Naive thymus-derived CD8-positive, alpha-beta T cell (primary cell): ENCODE measurements around the gene CCNE1. TPM values are rescaled to one million over a fixed set of nuclear protein-coding genes. Genes with fewer than 3 reads are reported as not detected.
A peak's percentile ranks its signal among the peaks of the same experiment; 100 is the strongest.

ENCODE experiments used
- ATAC-seq, 2 donors: fragments of 150-1000 bp; cut with Tn5 transposase in 1 of 2; sonication (Bioruptor Pico), chemical (Tn5 transposase) in 1 of 2; 1 replicate in 1 of 2; 2 replicates in 1 of 2; pipeline ENCODE4 v1.10.0; 2021; ENCODE audit warnings: mild to moderate bottlenecking in 2 of 2, moderate library complexity in 2 of 2
- POLR2A ChIA-PET: fragments of 350-600 bp; sonication (Branson Sonifier 250); formaldehyde crosslinking; loops from one replicate; lab custom pipeline; 2021; ENCODE audit warnings: antibody characterized with exemption; lab: Charles Lee
- DNase-seq, 10 donors: peaks; one replicate each; pipeline versions ENCODE4 v3.0.0 to v3.0.0-alpha.2; 2020 to 2022
- H3K27ac Mint-ChIP-seq, 10 donors: one replicate each; pipeline ENCODE4 v1.8.0; 2020 to 2022; ENCODE audit warnings: mild to moderate bottlenecking in 10 of 10, mixed read lengths in 10 of 10, moderate library complexity in 4 of 10, inconsistent platforms in 1 of 10
- H3K27me3 Mint-ChIP-seq, 5 donors: one replicate each; pipeline ENCODE4 v1.8.0; 2021 to 2022; ENCODE audit warnings: mixed read lengths in 5 of 5
- H3K36me3 Mint-ChIP-seq, 3 donors: one replicate each; pipeline ENCODE4 v1.8.0; 2020 to 2022; ENCODE audit warnings: mixed read lengths in 3 of 3, mild to moderate bottlenecking in 2 of 3, inconsistent platforms in 1 of 3
- H3K4me1 Mint-ChIP-seq, 4 donors: one replicate each; pipeline ENCODE4 v1.8.0; 2021 to 2022; ENCODE audit warnings: mixed read lengths in 4 of 4
- H3K4me3 Mint-ChIP-seq, 10 donors: one replicate each; pipeline ENCODE4 v1.8.0; 2020 to 2022; ENCODE audit warnings: mild to moderate bottlenecking in 10 of 10, mixed read lengths in 10 of 10, moderate library complexity in 6 of 10, inconsistent platforms in 1 of 10
- H3K9me3 Mint-ChIP-seq, 9 donors: one replicate each; pipeline ENCODE4 v1.8.0; 2020 to 2022; ENCODE audit warnings: mixed read lengths in 9 of 9, mild to moderate bottlenecking in 3 of 9, inconsistent platforms in 1 of 9, moderate library complexity in 1 of 9
- polyA plus RNA-seq, 3 donors: library from polyadenylated mRNA; unstranded; fragments of 300-500 nt; fragmentation: Illumina TruSeq; gene quantifications; one replicate each; pipeline ENCODE4 v1.2.3, GENCODE V29; 2021
- total RNA-seq, 8 experiments: library from RNA in 2 of 8; stranded (reverse) in 2 of 8; gene quantifications; one replicate each; pipeline ENCODE4 v1.2.3 and lab custom pipeline; 2021 to 2026

The CCNE1 gene
- total RNA-seq (1 to 10 TPM; 6.4 to 8.8 TPM), polyA plus RNA-seq (1 to 10 TPM; 1.5 to 3.7 (median 2.6) TPM), total RNA-seq (lab: John Stamatoyannopoulos, UW) (6.3 to 16.1 (median 11.6) reads per million in 6 experiments)

DNA sequence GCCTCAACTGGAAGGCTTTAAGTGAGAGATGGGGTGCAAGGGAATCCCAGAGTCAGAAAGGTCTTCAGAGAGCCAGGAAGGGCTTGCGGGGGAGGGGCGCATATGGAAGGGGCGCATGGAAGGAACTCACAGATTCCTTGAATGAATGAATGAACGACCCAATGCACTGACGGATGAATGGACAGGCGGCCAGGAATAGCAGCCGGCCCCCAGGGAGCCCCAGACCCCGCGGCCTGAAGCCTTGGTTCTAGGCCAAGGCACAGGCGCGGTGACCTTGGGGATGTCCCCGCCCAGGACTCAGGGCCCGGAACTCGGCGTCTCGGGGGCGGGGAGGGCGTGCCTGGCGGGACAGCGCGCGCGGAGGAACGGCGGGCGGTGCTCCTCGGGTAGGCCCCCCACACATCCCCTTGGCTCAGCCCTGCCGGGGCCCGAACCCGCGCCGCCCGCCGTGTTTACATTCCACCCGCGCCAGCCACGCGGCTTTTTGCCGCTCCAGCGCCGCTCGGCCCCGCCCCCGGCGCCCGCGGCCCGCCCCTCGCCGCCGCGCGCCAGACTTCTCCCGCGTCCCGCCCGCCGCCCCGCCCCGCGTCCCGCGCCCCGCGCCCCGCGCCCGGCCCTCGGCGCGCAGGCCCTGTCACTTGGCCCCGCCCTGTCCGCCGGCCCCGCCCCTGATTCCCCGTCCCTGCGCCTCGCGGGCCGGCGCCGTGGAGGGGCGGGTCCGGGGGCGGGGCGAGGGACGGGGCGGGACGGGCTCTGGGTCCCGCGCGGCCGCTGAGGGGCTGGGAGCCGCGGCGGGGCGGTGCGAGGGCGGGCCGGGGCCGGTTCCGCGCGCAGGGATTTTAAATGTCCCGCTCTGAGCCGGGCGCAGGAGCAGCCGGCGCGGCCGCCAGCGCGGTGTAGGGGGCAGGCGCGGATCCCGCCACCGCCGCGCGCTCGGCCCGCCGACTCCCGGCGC, at the start of gene CCNE1:
Gene CCNE1, plus strand, starts transcription at position 867 of the 955 bp plus-strand sequence. CDS start 565 bp downstream, outside the sequence.
- H3K4me1 Mint-ChIP-seq: peaks cover 6 to 18% (median 16%) of the 10 kb centered on the region in 4 donors
- H3K27me3 Mint-ChIP-seq: no peaks in the 10 kb centered on the region
- H3K36me3 Mint-ChIP-seq: no peaks in the 10 kb centered on the region
- H3K9me3 Mint-ChIP-seq: no peaks in the 10 kb centered on the region
- ATAC-seq: peak; percentile 88 to 90
- H3K4me3 Mint-ChIP-seq: peak within 1 kb of the TSS; percentile 83 to 91 (median 89)
- peak; percentile 83 to 99 (median 92) for DNase-seq
- POLR2A ChIA-PET: interaction anchor here (0.6 to 5.8 kb wide), 4 partner anchors 19 to 34 kb away, joined by 4 to 28 read pairs (median 5); no protein-coding TSS in a partner anchor
- H3K27ac Mint-ChIP-seq: peak within 1 kb of the TSS; percentile 75 to 94 (median 90)

DNA sequence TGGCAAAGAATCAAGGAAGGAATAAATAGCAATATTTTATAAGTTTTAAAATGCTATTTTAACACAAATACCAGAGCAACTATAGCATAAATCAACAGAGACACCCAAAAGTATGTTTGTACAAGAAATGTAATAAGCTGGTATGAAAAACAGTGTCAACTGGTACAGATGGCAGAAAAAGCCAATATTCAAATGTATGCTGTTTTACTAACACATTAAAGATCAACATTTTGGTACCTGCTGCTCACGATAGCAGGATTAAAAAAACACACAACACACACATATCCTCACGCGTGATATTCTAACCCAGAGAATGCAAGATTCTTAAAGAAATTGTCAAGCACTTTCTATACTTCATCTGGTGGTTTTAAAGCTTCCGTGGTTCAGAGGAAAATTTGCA, 48.6 kb upstream of the CCNE1 start:
- Mint-ChIP-seq H3K4me1 (no peaks in the 10 kb centered on the region), H3K9me3 (no peaks in the 10 kb centered on the region), H3K36me3 (no peaks in the 10 kb centered on the region), H3K27me3 (no peaks in the 10 kb centered on the region), H3K4me3 (no peak overlapping the region), H3K27ac (no peak overlapping the region)
- POLR2A ChIA-PET: interaction anchor here (0.6 kb wide), 1 partner anchor 98 kb away, joined by 3 read pairs; no protein-coding TSS in a partner anchor
- ATAC-seq: no peak
- no peak for DNase-seq

DNA sequence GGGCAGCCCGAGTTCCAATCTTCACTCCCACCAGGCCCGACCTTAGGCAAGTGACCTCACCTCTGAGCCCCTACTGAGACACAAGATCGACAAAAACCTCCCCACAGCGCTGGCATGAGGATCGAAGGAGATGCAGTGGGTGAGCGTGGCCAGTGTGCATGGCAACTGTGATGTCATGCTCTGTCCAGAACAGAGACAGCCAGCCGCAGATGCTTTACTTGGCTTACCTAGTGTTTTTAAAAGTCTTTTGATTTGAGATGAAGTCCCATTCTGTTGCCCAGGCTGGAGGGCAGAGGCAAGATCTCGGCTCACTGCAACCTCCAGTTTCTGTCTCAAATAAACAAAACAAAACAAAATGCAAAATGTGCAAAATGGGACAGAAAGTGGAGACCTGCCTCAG, 47.4 kb upstream of the CCNE1 start:
- ATAC-seq: no peak
- peak overlapping the region in 1 of 10 donors; percentile 21 for H3K27ac Mint-ChIP-seq
- POLR2A ChIA-PET: no interaction called here
- H3K36me3 Mint-ChIP-seq: no peaks in the 10 kb centered on the region
- H3K27me3 Mint-ChIP-seq: no peaks in the 10 kb centered on the region
- H3K4me3 Mint-ChIP-seq: no peak overlapping the region
- no peaks in the 10 kb centered on the region for H3K4me1 Mint-ChIP-seq
- H3K9me3 Mint-ChIP-seq: no peaks in the 10 kb centered on the region
- DNase-seq: no peak

DNA sequence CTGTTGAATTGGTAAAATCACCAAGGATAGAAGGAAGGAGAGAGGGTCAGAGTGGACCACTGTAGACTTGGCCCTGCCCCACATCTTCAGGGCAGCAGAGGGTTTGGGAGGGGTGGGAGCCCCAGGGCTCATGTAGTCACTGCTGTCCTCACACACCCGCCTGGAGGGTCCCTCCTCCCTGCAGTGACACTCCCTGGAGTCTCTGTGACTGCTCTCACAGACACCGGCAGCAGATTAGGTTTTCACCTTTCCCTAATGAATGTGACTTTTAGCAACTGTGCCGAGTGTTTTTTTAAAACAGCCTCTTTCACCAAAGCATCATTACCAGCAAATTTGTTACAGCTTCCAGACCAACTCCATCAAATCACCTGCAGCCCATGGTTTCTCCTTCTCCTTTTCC, 45.7 kb upstream of the CCNE1 start:
- no peaks in the 10 kb centered on the region for H3K4me1 Mint-ChIP-seq
- POLR2A ChIA-PET: interaction anchor here (0.6 kb wide), 1 partner anchor 79 kb away, joined by 4 read pairs; no protein-coding TSS in a partner anchor
- no peaks in the 10 kb centered on the region for H3K27me3 Mint-ChIP-seq
- ATAC-seq: no peak
- no peaks in the 10 kb centered on the region for H3K36me3 Mint-ChIP-seq
- peak overlapping the region in 3 of 10 donors; percentile 11 to 76 (median 63) for H3K27ac Mint-ChIP-seq
- no peak for DNase-seq
- H3K9me3 Mint-ChIP-seq: no peaks in the 10 kb centered on the region
- no peak overlapping the region for H3K4me3 Mint-ChIP-seq

DNA sequence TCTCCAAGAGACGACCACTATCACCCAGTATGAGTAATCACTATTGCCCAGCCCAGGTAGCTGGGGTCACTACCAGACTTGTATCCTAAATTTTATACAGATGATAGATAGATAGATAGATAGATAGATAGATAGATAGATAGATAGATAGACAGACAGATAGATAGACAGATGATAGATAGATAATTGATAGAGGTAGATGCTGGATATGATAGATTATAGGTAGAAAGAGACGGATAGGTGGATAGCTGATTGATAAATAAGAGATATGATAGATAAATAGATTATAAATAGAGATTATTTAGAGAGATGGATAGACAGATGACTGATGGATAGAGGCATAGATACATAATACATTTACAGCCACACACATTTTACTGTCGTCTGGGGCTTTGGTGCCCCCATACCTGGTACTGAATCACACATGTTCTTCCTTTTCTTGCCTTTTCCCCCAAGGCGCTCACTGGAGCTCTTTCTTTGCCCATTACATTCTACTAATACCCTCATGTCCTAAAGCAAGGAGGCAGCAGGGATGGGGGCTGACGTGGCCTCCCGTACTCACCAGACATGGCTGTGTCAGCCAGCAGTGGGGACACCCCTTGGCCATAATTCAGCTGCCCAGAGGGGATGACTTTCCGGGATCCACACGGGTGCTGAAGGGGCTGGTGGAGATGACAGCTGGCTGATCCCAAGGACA, 44.6 kb upstream of the CCNE1 start:
- H3K9me3 Mint-ChIP-seq: no peaks in the 10 kb centered on the region
- H3K27ac Mint-ChIP-seq: no peak overlapping the region
- no peaks in the 10 kb centered on the region for H3K36me3 Mint-ChIP-seq
- ATAC-seq: no peak
- POLR2A ChIA-PET: interaction anchor here (1.1 kb wide), 1 partner anchor 26 kb away, joined by 6 read pairs; no protein-coding TSS in a partner anchor
- peaks cover 0 to 5% (median 0%) of the 10 kb centered on the region in 4 donors for H3K4me1 Mint-ChIP-seq
- peak in 1 of 10 donors; percentile 26 for DNase-seq
- no peak overlapping the region for H3K4me3 Mint-ChIP-seq
- no peaks in the 10 kb centered on the region for H3K27me3 Mint-ChIP-seq

DNA sequence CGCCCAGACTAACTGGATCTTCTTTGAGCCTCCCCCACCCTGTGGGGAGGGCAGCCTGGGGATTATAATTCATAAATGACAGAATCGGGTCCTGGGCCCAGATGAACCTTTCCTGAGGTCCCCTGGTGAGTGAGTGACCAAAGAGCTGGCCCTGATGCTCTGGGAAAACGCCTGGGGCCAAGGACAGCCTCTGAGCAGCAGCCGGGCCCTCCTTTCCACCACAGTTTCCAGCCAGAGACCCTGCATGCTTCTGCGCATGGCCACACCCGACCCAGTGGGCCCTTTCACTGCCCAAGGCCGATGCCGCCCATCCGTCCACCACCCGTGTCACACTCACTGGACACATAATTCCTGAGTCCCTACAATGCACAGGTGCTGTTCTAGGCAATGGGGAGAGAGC, 43.6 kb upstream of the CCNE1 start:
- DNase-seq (peak in 1 of 10 donors; percentile 45), ATAC-seq (no peak)
- Mint-ChIP-seq H3K27me3 (no peaks in the 10 kb centered on the region), H3K4me1 (peaks cover 0 to 5% (median 0%) of the 10 kb centered on the region in 4 donors), H3K36me3 (no peaks in the 10 kb centered on the region), H3K27ac (no peak overlapping the region), H3K9me3 (no peaks in the 10 kb centered on the region), H3K4me3 (no peak overlapping the region)
- POLR2A ChIA-PET: no interaction called here

DNA sequence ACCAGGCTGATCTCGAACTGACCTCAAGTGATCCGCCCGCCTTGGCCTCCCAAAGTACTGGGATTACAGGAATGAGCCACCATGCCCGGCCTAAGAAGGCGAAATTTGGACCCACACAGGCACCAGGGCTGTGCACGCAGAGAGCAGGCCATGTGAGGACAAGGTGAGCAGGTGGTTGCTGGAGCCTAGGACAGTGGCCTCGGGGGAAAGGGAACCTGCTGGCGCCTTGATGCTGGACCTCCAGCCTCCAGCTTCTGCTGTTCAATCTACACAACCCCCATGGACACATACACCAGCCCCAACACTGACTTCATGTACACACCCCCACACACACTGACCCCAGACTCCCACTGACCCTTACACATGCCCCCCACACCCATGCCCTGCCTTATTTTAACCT, 41.8 kb upstream of the CCNE1 start:
- Mint-ChIP-seq H3K27ac (no peak overlapping the region), H3K27me3 (no peaks in the 10 kb centered on the region), H3K9me3 (no peaks in the 10 kb centered on the region), H3K4me3 (no peak overlapping the region), H3K36me3 (no peaks in the 10 kb centered on the region), H3K4me1 (peaks cover 0 to 5% (median 0%) of the 10 kb centered on the region in 4 donors)
- ATAC-seq (no peak), DNase-seq (peak in 1 of 10 donors; percentile 21)
- POLR2A ChIA-PET: no interaction called here

DNA sequence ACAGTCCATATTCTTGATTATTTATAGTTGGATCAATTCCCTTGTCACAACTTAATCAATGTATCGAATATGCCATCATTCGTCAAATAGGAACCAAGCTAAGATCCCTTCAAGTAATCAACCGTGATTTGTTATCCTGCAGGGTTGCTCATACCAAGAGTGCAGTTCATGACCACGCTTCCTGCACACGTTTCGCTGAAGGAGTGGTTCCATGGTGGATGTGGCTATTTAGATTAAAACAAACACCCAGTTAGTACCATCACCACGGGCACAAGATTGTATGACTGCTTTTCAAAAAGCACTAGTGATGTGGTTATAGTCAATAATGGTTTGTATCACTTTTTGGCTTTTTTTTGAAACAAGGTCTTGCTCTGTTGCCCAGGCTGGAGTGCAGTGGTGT, 41.1 kb upstream of the CCNE1 start:
- no peaks in the 10 kb centered on the region for H3K27me3 Mint-ChIP-seq
- DNase-seq (no peak), ATAC-seq (no peak)
- H3K9me3 Mint-ChIP-seq: no peaks in the 10 kb centered on the region
- no peak overlapping the region for H3K4me3 Mint-ChIP-seq
- POLR2A ChIA-PET: interaction anchor here (1.4 kb wide), 1 partner anchor 74 kb away, joined by 4 read pairs; no protein-coding TSS in a partner anchor
- H3K27ac Mint-ChIP-seq: no peak overlapping the region
- H3K36me3 Mint-ChIP-seq: no peaks in the 10 kb centered on the region
- H3K4me1 Mint-ChIP-seq: peaks cover 0 to 5% (median 0%) of the 10 kb centered on the region in 4 donors

DNA sequence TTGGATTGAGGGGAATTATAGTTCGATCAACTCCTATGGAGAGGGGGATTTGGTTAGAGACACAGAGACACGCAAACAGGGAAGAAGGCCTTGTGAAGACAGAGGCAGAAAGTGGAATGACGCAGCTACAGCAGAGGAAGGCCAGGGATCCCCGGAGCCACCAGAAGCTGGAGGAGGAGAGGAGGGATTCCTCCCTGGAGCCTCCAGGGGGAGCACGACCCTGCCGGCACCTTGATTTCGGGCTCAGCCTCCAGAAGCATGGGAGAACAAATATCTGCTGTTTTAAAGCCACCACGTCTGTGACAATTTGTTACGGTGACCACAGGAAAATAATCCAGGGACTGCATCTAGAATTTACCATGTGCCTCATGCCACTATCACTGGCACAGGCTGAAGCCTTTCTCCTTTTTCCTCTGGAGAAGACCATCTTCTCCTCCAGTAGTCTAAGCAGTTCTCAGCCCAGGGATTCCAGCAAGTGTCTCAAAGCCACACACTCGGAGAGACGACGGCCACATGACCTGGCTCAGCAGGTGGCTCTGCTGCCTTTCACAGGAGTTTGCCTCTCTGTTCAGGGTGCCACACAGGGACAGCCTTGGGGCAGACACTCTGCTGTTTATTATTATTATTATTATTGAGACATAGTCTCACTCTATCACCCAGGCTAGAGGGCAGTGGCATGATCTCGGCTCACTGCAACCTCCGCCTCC, 39.9 kb upstream of the CCNE1 start:
- Mint-ChIP-seq H3K27me3 (no peaks in the 10 kb centered on the region), H3K27ac (peak overlapping the region in 2 of 10 donors; percentile 31 to 52), H3K9me3 (no peaks in the 10 kb centered on the region), H3K36me3 (no peaks in the 10 kb centered on the region), H3K4me1 (peaks cover 0 to 5% (median 0%) of the 10 kb centered on the region in 4 donors), H3K4me3 (no peak overlapping the region)
- ATAC-seq: peak in 1 of 2 donors; percentile 59
- peak in 6 of 10 donors; percentile 10 to 45 (median 24) for DNase-seq
- POLR2A ChIA-PET: interaction anchor here (1.4 kb wide), 1 partner anchor 73 kb away, joined by 4 read pairs; no protein-coding TSS in a partner anchor

DNA sequence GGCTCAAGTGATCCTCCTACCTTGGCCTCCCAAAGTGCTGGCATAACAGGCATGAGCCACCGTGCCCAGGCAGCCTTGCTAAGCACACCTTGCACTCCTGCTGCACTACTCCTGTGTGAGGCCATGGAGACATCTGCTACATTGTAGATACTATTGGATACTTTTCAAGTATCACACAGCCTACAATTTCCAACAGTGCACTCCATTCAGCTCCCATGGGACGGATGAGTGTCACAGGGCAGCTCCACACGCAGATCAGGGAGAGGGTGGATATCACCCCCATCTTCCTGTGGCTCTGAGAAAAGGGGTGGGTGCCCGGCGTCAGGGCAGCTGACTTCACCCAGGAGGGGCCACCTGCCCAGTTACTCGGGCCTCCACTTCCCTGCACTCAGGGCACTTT, 39.1 kb upstream of the CCNE1 start:
- no peak for ATAC-seq

DNA sequence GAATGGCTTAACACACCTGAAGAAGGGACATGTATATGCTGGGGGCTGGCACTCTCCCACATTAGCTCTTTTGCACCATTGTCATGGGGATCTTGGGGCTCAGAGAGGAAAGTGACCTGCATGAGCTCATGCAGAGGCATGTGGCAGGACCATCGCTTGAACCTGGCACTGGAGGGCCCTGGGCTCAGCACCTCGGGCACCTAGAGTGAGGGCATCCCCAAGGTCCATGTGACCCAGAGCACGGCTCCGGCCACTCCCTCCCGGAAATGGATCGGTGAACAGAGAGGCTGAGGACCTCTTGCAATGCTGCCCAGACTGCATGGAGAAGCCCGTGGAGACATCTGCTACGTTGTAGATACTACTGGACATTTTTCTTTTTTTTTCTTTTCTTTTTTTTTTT, 38.6 kb upstream of the CCNE1 start:
- ATAC-seq (no peak), DNase-seq (no peak)
- no peaks in the 10 kb centered on the region for H3K36me3 Mint-ChIP-seq
- H3K4me1 Mint-ChIP-seq: peaks cover 0 to 5% (median 0%) of the 10 kb centered on the region in 4 donors
- no peak overlapping the region for H3K4me3 Mint-ChIP-seq
- H3K27ac Mint-ChIP-seq: no peak overlapping the region
- POLR2A ChIA-PET: no interaction called here
- no peaks in the 10 kb centered on the region for H3K27me3 Mint-ChIP-seq
- H3K9me3 Mint-ChIP-seq: no peaks in the 10 kb centered on the region

More for the DNA sequence above, 39.1 kb upstream of the CCNE1 start:
- no peaks in the 10 kb centered on the region for H3K9me3 Mint-ChIP-seq
- POLR2A ChIA-PET: no interaction called here
- H3K4me3 Mint-ChIP-seq: no peak overlapping the region
- H3K4me1 Mint-ChIP-seq: peaks cover 0 to 5% (median 0%) of the 10 kb centered on the region in 4 donors
- no peak overlapping the region for H3K27ac Mint-ChIP-seq
- DNase-seq: no peak
- no peaks in the 10 kb centered on the region for H3K27me3 Mint-ChIP-seq
- H3K36me3 Mint-ChIP-seq: no peaks in the 10 kb centered on the region

DNA sequence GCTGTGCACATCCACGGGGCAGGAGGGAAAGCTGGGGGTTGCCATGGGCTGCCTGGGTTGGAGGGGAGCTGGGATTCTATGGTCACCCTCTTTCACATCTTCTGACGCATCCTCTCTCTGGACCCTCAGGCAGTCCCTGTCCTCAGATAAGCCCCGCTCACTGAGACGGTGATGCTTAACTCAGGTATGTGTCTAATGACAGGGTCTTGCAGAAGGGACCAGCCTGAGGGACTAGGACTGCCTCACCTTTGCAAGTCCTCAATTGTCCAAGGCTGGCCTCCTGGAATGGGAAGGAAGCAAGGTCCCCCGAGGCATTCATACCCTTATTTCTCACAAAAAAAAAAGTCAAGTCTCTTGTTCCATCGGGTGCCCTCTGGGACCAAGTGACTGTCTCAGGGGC, 37.7 kb upstream of the CCNE1 start:
- H3K9me3 Mint-ChIP-seq: no peaks in the 10 kb centered on the region
- no peaks in the 10 kb centered on the region for H3K27me3 Mint-ChIP-seq
- POLR2A ChIA-PET: interaction anchor here (0.6 kb wide), 1 partner anchor 20 kb away, joined by 3 read pairs; no protein-coding TSS in a partner anchor
- H3K4me1 Mint-ChIP-seq: peaks cover 0 to 5% (median 0%) of the 10 kb centered on the region in 4 donors
- no peak overlapping the region for H3K27ac Mint-ChIP-seq
- H3K4me3 Mint-ChIP-seq: no peak overlapping the region
- no peaks in the 10 kb centered on the region for H3K36me3 Mint-ChIP-seq
- DNase-seq: no peak
- no peak for ATAC-seq
